ENCODE results near the gene CALD1.
"Not testable (repeated sequence)": the region's sequence is repeated elsewhere in the genome, so short reads cannot be mapped to it uniquely, and the experiment has no call there.

CALD1 gene

DNA sequence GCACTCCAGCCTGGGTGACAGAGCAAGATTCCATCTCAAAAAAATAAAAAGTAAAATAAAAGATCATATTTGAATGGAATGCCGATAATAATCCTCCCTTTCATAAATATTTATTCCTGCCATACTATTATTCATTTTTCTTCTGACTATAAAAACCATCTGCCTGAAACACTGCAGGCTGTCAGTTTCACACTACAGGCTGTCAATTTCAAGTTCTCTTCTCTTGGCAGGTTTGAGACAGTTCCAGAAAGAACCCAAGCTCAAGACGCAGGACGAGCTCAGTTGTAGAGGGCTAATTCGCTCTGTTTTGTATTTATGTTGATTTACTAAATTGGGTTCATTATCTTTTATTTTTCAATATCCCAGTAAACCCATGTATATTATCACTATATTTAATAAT, 188.7 kb downstream of the CALD1 start:
- Histone ChIP-seq H3K4me3 (ENCODE audit: low read length in 2 of 2) (no peak overlapping the region), H3K27ac (ENCODE audit: low read length) (no peak overlapping the region), H3K4me1 (ENCODE audit: control insufficient read depth, insufficient read depth, low read length) (peaks cover 9% of the 10 kb centered on the region), H3K27me3 (ENCODE audit: control insufficient read depth in 1 of 2, insufficient read depth in 2 of 2, low read length in 2 of 2) (no peaks in the 10 kb centered on the region), H3K9me3 (ENCODE audit: control insufficient read depth in 2 of 2, low read length in 2 of 2) (no peaks in the 10 kb centered on the region), H3K36me3 (ENCODE audit: control insufficient read depth in 2 of 2, insufficient read depth in 2 of 2, low read length in 2 of 2) (peaks cover 41 to 46% of the 10 kb centered on the region in 2 donors), H3K9ac (ENCODE audit: low read length in 2 of 2) (no peak overlapping the region)

DNA sequence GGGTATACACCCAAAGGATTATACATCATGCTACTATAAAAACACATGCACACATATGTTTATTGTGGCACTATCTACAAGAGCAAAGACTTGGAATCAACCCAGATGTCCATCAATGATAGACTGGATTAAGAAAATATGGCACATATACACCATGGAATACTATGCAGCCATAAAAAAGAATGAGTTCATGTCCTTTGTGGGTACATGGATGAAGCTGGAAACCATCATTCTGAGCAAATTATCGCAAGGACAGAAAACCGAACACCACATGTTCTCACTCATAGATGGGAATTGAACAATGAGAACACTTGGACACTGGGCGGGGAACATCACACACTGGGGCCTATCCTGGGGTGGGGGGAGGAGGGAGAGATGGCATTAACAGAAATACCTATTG, 202.2 kb downstream of the CALD1 start:
- H3K27ac ChIP-seq (ENCODE audit: low read length); H3K9ac ChIP-seq (ENCODE audit: low read length in 2 of 2); H3K27me3 ChIP-seq (ENCODE audit: control insufficient read depth in 1 of 2, insufficient read depth in 2 of 2, low read length in 2 of 2); H3K4me3 ChIP-seq (ENCODE audit: low read length in 2 of 2); H3K4me1 ChIP-seq (ENCODE audit: control insufficient read depth, insufficient read depth, low read length); H3K9me3 ChIP-seq (ENCODE audit: control insufficient read depth in 2 of 2, low read length in 2 of 2); H3K36me3 ChIP-seq (ENCODE audit: control insufficient read depth in 2 of 2, insufficient read depth in 2 of 2, low read length in 2 of 2): not testable (repeated sequence)

DNA sequence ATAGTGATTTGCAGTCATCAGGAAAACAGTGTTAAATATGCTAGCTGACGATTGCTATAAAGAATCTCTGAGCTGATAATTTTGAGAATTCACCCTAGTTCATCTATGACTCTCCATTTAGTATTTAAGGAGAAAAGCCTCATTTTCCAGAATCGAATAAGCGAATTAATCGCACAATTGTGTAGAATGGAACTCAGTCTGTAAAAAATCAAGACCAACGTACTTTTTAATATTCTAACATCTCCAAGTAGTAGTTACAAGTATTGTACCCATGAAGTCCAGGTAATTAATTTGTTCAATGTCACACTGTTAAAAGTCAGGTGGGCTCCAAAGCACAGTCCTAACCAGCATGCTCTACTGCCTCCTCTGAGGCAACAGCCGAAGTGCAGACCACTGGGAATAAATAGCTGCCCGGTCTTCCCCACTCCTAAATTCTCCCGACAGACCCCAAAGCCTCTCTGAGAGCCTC, 206.5 kb downstream of the CALD1 start:
- peak overlapping the region; percentile 83 for H3K27ac ChIP-seq (ENCODE audit: low read length)
- H3K4me1 ChIP-seq (ENCODE audit: control insufficient read depth, insufficient read depth, low read length) = no peaks in the 10 kb centered on the region
- H3K9ac ChIP-seq (ENCODE audit: low read length in 2 of 2) = peak overlapping the region; percentile 90 to 95
- H3K36me3 ChIP-seq (ENCODE audit: control insufficient read depth in 2 of 2, insufficient read depth in 2 of 2, low read length in 2 of 2) = no peaks in the 10 kb centered on the region
- H3K9me3 ChIP-seq (ENCODE audit: control insufficient read depth in 2 of 2, low read length in 2 of 2) = no peaks in the 10 kb centered on the region
- H3K27me3 ChIP-seq (ENCODE audit: control insufficient read depth in 1 of 2, insufficient read depth in 2 of 2, low read length in 2 of 2) = no peaks in the 10 kb centered on the region
- H3K4me3 ChIP-seq (ENCODE audit: low read length in 2 of 2) = peak overlapping the region; percentile 95 to 99

DNA sequence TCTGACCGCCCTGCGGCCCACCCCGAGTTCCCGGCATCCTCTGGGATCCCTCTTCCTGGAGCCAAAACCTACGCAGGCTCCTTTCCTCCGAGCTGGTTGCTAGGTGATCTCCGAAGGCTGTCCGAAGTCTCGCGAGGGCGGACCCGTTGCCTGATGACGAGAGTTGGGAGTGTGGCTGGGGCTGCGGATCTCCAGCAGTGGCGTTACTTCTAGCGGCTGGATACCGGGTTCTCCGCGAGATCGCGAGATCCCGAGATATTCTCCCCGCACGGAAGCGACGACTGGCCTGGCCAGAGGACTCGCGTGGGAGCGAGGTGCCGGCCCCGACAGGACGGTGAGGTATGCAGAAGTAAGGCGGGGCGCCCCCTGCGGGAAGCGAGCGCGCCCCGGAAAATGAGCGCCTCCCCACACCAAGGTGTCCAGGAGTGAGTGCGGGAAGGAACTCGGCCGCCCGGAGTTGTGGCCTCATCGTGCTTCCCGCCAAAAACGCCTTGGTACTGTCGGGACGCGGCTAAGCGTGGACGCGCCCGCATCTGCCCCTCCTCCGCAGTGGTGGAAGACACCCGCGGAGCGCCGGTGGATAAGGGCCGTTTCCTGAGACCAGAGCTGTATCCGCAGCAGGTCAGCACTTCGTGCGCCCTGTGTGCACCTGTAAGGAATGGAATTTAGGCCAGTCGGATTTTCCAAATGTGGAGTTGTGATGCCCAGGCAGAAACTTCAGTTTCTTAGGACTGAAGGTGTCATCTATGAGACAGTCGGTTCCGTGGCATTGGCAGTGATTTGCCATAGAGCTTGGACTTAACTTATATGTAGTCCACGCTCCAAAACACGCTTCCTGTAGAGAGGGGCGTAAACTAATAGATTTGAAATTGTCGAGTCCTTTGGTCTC, 207.2 kb downstream of the CALD1 start, which contains the start of gene AGBL3:
Gene AGBL3 (plus strand): TSS at position 146 of the 889 bp plus-strand sequence. CDS start 1,426 bp downstream, outside the sequence.
- H3K4me1 ChIP-seq (ENCODE audit: control insufficient read depth, insufficient read depth, low read length) = no peaks in the 10 kb centered on the region
- peak within 1 kb of the TSS; percentile 83 for H3K27ac ChIP-seq (ENCODE audit: low read length)
- H3K9me3 ChIP-seq (ENCODE audit: control insufficient read depth in 2 of 2, low read length in 2 of 2) = no peaks in the 10 kb centered on the region

DNA sequence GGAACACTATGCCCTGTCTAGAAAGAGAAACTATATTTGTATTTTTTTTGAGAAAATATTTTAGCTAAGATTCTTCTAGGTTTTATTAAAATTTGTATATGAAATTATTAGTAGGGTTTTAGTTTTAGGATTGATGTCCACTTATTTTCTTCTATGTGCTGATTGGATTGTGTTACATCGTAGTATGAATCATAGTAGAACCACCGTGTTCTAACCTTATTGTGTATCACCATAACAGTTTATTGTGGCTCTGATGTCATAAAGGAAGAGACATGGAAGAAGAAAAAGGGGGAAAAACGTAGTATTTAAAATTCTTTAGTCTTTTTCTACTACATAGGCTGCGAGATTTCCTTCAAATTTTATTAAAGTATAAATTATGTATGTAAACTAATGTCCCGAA, 208.7 kb downstream of the CALD1 start:
- no peaks in the 10 kb centered on the region for H3K9me3 ChIP-seq (ENCODE audit: control insufficient read depth in 2 of 2, low read length in 2 of 2)
- no peaks in the 10 kb centered on the region for H3K4me1 ChIP-seq (ENCODE audit: control insufficient read depth, insufficient read depth, low read length)
- H3K9ac ChIP-seq (ENCODE audit: low read length in 2 of 2) = no peak overlapping the region
- no peak overlapping the region for H3K27ac ChIP-seq (ENCODE audit: low read length)
- H3K27me3 ChIP-seq (ENCODE audit: control insufficient read depth in 1 of 2, insufficient read depth in 2 of 2, low read length in 2 of 2) = no peaks in the 10 kb centered on the region
- H3K4me3 ChIP-seq (ENCODE audit: low read length in 2 of 2) = no peak overlapping the region
- no peaks in the 10 kb centered on the region for H3K36me3 ChIP-seq (ENCODE audit: control insufficient read depth in 2 of 2, insufficient read depth in 2 of 2, low read length in 2 of 2)

More for the DNA sequence above, 207.2 kb downstream of the CALD1 start, which contains the start of gene AGBL3:
- Histone ChIP-seq H3K4me3 (ENCODE audit: low read length in 2 of 2) (peak within 1 kb of the TSS; percentile 95 to 99), H3K27me3 (ENCODE audit: control insufficient read depth in 1 of 2, insufficient read depth in 2 of 2, low read length in 2 of 2) (no peaks in the 10 kb centered on the region), H3K9ac (ENCODE audit: low read length in 2 of 2) (peak within 1 kb of the TSS; percentile 90 to 95), H3K36me3 (ENCODE audit: control insufficient read depth in 2 of 2, insufficient read depth in 2 of 2, low read length in 2 of 2) (no peaks in the 10 kb centered on the region)

DNA sequence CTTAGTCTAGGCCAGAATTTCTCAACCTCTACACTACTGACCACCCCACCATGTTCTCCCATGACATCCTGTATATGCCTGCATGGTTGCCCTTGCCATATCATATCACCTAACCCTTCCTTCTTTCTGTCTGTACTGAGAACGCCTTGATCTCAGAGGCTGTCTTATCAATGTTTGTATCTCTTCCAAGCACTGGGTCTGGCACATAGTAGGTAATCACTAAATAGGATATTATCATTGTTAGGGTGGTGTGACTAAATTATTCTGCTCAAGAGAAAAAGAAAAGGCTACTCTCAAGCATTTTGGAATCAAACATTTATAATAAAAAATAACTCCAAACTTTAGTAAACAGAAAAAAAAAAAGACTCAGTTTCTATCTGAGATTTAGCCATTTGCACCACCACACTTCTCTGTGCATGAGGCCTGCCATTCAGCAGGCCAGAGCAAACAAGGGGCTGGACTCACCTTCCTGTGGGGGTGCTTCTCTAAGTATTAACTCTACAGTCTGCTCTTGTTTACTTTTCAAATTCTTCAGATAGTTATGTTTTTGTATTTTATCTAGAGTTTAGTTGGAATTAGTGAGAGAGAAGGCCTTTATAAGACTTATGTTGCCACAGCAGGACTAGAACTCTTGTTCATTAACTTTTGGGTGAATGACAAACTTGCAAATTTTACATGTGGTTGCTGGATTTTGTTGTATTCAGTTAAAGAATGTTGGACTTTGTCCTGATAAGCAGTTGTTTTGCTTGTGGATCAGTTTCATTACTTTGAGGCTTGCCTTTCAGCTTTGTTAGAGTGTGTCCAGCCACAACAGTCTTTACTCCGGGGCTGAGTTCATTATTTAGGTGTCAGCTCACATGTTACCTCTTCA, 212.3 kb downstream of the CALD1 start:
- peaks cover 12% of the 10 kb centered on the region for H3K4me1 ChIP-seq (ENCODE audit: control insufficient read depth, insufficient read depth, low read length)

DNA sequence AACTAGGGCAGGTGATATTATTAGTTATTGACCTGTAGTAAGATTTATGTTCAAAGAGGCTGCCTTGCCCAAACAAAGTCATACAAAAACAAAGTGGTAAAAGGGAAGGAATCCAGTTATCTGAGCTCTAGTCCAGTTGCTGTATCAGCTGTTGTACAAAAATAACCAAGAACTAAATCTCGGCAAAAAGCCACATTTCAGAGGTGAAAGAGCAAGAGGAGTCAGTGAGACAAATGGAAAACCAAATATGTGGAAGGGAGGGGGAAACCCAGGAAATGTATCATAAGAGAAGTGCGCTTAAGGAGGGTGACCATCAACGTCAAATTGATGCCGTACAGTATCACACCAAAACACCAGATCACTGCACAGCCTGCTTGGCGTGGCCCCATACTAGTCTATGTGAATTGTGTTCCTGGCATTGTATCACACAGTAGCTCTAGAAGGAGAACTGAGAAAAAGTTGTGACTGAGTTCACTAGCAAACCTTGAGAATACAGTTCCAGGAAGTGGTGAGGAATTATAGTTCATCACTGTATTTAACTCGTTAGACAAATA, 213.3 kb downstream of the CALD1 start:
- no peaks in the 10 kb centered on the region for H3K36me3 ChIP-seq (ENCODE audit: control insufficient read depth in 2 of 2, insufficient read depth in 2 of 2, low read length in 2 of 2)
- H3K4me1 ChIP-seq (ENCODE audit: control insufficient read depth, insufficient read depth, low read length) = peaks cover 21% of the 10 kb centered on the region
- no peaks in the 10 kb centered on the region for H3K27me3 ChIP-seq (ENCODE audit: control insufficient read depth in 1 of 2, insufficient read depth in 2 of 2, low read length in 2 of 2)
- H3K4me3 ChIP-seq (ENCODE audit: low read length in 2 of 2) = no peak overlapping the region
- H3K9ac ChIP-seq (ENCODE audit: low read length in 2 of 2) = no peak overlapping the region
- H3K9me3 ChIP-seq (ENCODE audit: control insufficient read depth in 2 of 2, low read length in 2 of 2) = no peaks in the 10 kb centered on the region
- H3K27ac ChIP-seq (ENCODE audit: low read length) = peak overlapping the region; percentile 24

More for the DNA sequence above, 212.3 kb downstream of the CALD1 start:
- no peak overlapping the region for H3K4me3 ChIP-seq (ENCODE audit: low read length in 2 of 2)
- no peaks in the 10 kb centered on the region for H3K9me3 ChIP-seq (ENCODE audit: control insufficient read depth in 2 of 2, low read length in 2 of 2)
- no peaks in the 10 kb centered on the region for H3K36me3 ChIP-seq (ENCODE audit: control insufficient read depth in 2 of 2, insufficient read depth in 2 of 2, low read length in 2 of 2)
- H3K9ac ChIP-seq (ENCODE audit: low read length in 2 of 2) = no peak overlapping the region
- no peaks in the 10 kb centered on the region for H3K27me3 ChIP-seq (ENCODE audit: control insufficient read depth in 1 of 2, insufficient read depth in 2 of 2, low read length in 2 of 2)
- peak overlapping the region; percentile 24 for H3K27ac ChIP-seq (ENCODE audit: low read length)

DNA sequence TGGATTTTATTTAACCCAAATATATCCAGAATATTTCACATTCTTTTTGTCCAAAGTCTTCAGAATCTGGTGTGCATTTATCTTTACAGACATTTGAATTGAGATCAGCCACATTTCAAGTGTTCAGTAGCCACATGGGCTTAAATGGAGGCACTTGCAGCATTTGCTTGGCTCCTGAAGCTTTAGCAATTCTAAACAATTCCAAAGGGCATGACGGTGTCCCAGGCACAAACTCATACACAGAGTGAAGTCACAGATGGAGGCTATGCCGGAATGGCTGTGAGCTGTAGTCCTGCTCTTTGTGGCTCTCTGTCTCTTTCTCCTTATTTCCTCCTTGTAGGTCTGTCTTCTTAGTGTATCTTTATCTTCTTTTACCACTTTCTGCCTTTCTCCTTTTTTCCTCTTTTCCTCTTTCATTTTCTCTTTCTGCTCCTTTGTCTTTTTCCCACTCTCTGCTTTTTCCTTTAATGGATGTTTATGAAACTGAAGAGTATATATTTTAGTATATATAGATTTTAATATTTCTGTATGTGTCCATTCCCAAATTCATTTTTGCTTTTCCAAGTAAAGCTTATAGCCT, 214.5 kb downstream of the CALD1 start:
- no peaks in the 10 kb centered on the region for H3K36me3 ChIP-seq (ENCODE audit: control insufficient read depth in 2 of 2, insufficient read depth in 2 of 2, low read length in 2 of 2)
- no peaks in the 10 kb centered on the region for H3K9me3 ChIP-seq (ENCODE audit: control insufficient read depth in 2 of 2, low read length in 2 of 2)
- H3K27me3 ChIP-seq (ENCODE audit: control insufficient read depth in 1 of 2, insufficient read depth in 2 of 2, low read length in 2 of 2) = no peaks in the 10 kb centered on the region
- peak overlapping the region; percentile 12 for H3K27ac ChIP-seq (ENCODE audit: low read length)
- H3K4me3 ChIP-seq (ENCODE audit: low read length in 2 of 2) = no peak overlapping the region
- peaks cover 21% of the 10 kb centered on the region for H3K4me1 ChIP-seq (ENCODE audit: control insufficient read depth, insufficient read depth, low read length)
- no peak overlapping the region for H3K9ac ChIP-seq (ENCODE audit: low read length in 2 of 2)

DNA sequence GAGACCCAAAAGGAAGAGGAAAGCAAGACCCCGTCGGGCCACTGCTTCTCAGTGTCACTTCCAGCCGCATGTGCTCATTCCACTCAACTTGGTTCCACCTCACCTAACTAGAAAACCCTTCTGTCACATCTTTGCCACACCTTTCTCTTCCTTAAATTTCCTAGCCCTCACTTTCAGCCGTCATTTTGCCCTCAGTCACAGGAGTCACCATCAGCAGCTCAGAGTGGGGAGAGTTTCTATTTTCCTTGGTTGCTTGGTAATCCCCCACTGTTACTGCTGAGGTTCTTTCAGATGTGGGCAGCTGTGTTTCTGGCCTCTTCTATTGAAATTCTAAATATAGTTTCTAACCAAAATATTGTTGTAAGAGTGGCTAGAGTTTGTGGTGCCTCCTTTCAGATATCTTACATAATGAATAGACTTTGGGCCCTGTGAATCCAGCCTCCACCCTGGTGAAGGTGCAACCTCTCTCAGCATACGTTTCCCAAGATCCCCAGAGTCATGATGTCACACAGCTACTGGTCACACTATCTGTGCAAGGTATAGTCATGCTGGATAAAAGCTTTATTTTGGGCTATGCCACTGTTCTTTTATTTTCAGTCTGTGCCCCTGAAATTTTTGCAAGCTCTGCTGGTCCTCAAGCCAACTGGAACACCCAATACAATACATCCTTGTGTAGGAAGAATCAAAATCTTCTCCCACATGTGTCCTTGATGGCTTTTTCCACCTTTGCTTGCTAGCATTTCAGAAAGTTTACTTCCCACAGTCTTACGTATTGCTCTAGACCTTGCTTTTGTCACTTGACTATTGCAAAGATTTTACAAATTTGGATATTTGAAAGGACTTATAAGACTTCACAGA, 216.0 kb downstream of the CALD1 start:
- Histone ChIP-seq H3K27me3 (ENCODE audit: control insufficient read depth in 1 of 2, insufficient read depth in 2 of 2, low read length in 2 of 2) (no peaks in the 10 kb centered on the region), H3K4me3 (ENCODE audit: low read length in 2 of 2) (no peak overlapping the region), H3K9ac (ENCODE audit: low read length in 2 of 2) (no peak overlapping the region), H3K9me3 (ENCODE audit: control insufficient read depth in 2 of 2, low read length in 2 of 2) (no peaks in the 10 kb centered on the region), H3K4me1 (ENCODE audit: control insufficient read depth, insufficient read depth, low read length) (peaks cover 21% of the 10 kb centered on the region), H3K27ac (ENCODE audit: low read length) (peak overlapping the region; percentile 60), H3K36me3 (ENCODE audit: control insufficient read depth in 2 of 2, insufficient read depth in 2 of 2, low read length in 2 of 2) (no peaks in the 10 kb centered on the region)

All from stomach smooth muscle (tissue), 2 donors.